OCI-LY7 (cell line): ENCODE results near the gene MTHFD1.

ENCODE experiments used
- CTCF ChIP-seq: fragments of 200-600 bp; sonication (generic); conservative IDR thresholded peaks from 2 replicates; pipeline ENCODE4 v1.5.1; 2014; ENCODE audit warnings: mild to moderate bottlenecking, antibody characterized with exemption, low read length, moderate library complexity, mixed read lengths
- EZH2phosphoT487 ChIP-seq: fragments of 200-600 bp; sonication (generic); IDR thresholded peaks from 2 replicates; pipeline ENCODE4 v1.6.1; 2018; ENCODE audit warnings: low read depth, borderline replicate concordance, mild to moderate bottlenecking, mixed run types, antibody characterized with exemption, low read length, moderate library complexity, mixed read lengths

- TF ChIP-seq CTCF (no peak), EZH2phosphoT487 (no peak)
Observed at GRCh38 chr14:64508215-64508776, 120.1 kb downstream of the MTHFD1 start.
